Smooth muscle cell (in vitro differentiated cells): ENCODE measurements around the gene PCSK2. TPM values are rescaled to one million over a fixed set of nuclear protein-coding genes. Genes with fewer than 3 reads are reported as not detected.

ENCODE experiments used
- DNase-seq: peaks from one replicate; lab custom pipeline; 2025; ENCODE audit not compliant: unreplicated experiment; lab: John Stamatoyannopoulos, UW
- H2AFZ ChIP-seq: fragments of 200-600 bp; sonication (generic); 2 replicates; pipeline ENCODE4 v1.6.0; 2016; ENCODE audit warnings: antibody characterized with exemption, low read depth, mild to moderate bottlenecking
- H3F3A ChIP-seq: fragments of 200-600 bp; sonication (generic); 2 replicates; pipeline ENCODE4 v1.6.0; 2017; ENCODE audit warnings: antibody characterized with exemption, low read depth
- H3K27ac ChIP-seq: fragments of 200-600 bp; sonication (generic); 2 replicates; pipeline ENCODE4 v1.5.1; 2016; ENCODE audit warnings: low read depth, mild to moderate bottlenecking
- H3K27me3 ChIP-seq: fragments of 200-600 bp; sonication (generic); 2 replicates; pipeline ENCODE4 v1.6.1; 2016; ENCODE audit warnings: low read depth, mild to moderate bottlenecking
- H3K36me3 ChIP-seq: fragments of 200-600 bp; sonication (generic); 2 replicates; pipeline ENCODE4 v1.5.1; 2016; ENCODE audit warnings: low read depth
- H3K4me1 ChIP-seq: fragments of 200-600 bp; sonication (generic); 2 replicates; pipeline ENCODE4 v1.5.1; 2016; ENCODE audit warnings: low read depth
- H3K4me2 ChIP-seq: fragments of 200-600 bp; sonication (generic); 2 replicates; pipeline ENCODE4 v1.6.0; 2016; ENCODE audit warnings: mild to moderate bottlenecking
- H3K4me3 ChIP-seq: fragments of 200-600 bp; sonication (generic); 2 replicates; pipeline ENCODE4 v1.5.1; 2016; ENCODE audit warnings: mild to moderate bottlenecking
- H3K79me2 ChIP-seq: fragments of 200-600 bp; sonication (generic); 2 replicates; pipeline ENCODE4 v1.6.0; 2016; ENCODE audit warnings: low read depth, mild to moderate bottlenecking
- H3K9ac ChIP-seq: fragments of 200-600 bp; sonication (generic); 2 replicates; pipeline ENCODE4 v1.6.0; 2016; ENCODE audit warnings: low read depth
- H3K9me3 ChIP-seq: fragments of 200-600 bp; sonication (generic); replicated peaks from 2 replicates; pipeline ENCODE4 v1.5.1; 2016; ENCODE audit warnings: low read depth
- H4K20me1 ChIP-seq: fragments of 200-600 bp; sonication (generic); 2 replicates; pipeline ENCODE4 v1.6.0; 2016; ENCODE audit warnings: low read depth
- CTCF ChIP-seq: fragments of 200-600 bp; sonication (generic); IDR thresholded peaks from 2 replicates; pipeline ENCODE4 v1.5.1; 2017; ENCODE audit warnings: borderline replicate concordance, mild to moderate bottlenecking, antibody characterized with exemption; ENCODE audit not compliant: insufficient read depth, poor library complexity, severe bottlenecking
- WGBS: methylation state at CpG from one replicate; pipeline ENCODE4 v1.1.7; 2016; ENCODE audit warnings: low lambda C conversion rate; 5-methylcytosine and 5-hydroxymethylcytosine counted together
- polyA plus RNA-seq: library from polyadenylated mRNA; unstranded; fragments of >200 nt; fragmentation: Nextera tagmentation; extraction: Ambion mirVana; gene quantifications from 2 replicates; pipeline ENCODE4 v1.2.1, GENCODE V29; 2016
- total RNA-seq: library from RNA; depleted of rRNA; stranded (reverse); fragments of >200 nt; gene quantifications from 2 replicates; pipeline ENCODE4 v1.2.3, GENCODE V29; 2014

PCSK2 gene
- total and polyA plus RNA-seq, 2 experiments from 2014 or later = not detected

GRCh38 chr20:17380801-17381200, 154.0 kb downstream of the PCSK2 start:
- Histone ChIP-seq H3K27ac (no peak overlapping the region), H3F3A (no peaks in the 10 kb centered on the region), H3K36me3 (no peaks in the 10 kb centered on the region), H3K4me1 (no peaks in the 10 kb centered on the region), H2AFZ (no peak overlapping the region), H4K20me1 (no peaks in the 10 kb centered on the region), H3K9me3 (no peaks in the 10 kb centered on the region), H3K4me3 (no peak overlapping the region), H3K79me2 (no peaks in the 10 kb centered on the region), H3K9ac (no peak overlapping the region), H3K4me2 (no peak overlapping the region), H3K27me3 (peaks cover 2% of the 10 kb centered on the region)
- no peak for DNase-seq
- 75% methylated on average over 4 of the region's 4 CpGs for WGBS
- no peak for TF ChIP-seq CTCF

- no peaks in the 10 kb centered on the region for H3K79me2 ChIP-seq
- no peak for DNase-seq
- H3K9me3 ChIP-seq = no peaks in the 10 kb centered on the region
- no peaks in the 10 kb centered on the region for H3K36me3 ChIP-seq
- no peaks in the 10 kb centered on the region for H3K4me1 ChIP-seq
- H4K20me1 ChIP-seq = no peaks in the 10 kb centered on the region
- no peak overlapping the region for H3K27ac ChIP-seq
- TF ChIP-seq CTCF = no peak
- peaks cover 8% of the 10 kb centered on the region for H3K27me3 ChIP-seq
- no peak overlapping the region for H3K4me3 ChIP-seq
- no peak overlapping the region for H2AFZ ChIP-seq
- 88% methylated on average over 4 of the region's 4 CpGs for WGBS
- H3K9ac ChIP-seq = no peak overlapping the region
- no peaks in the 10 kb centered on the region for H3F3A ChIP-seq
- no peak overlapping the region for H3K4me2 ChIP-seq
Measured at GRCh38 chr20:17381724-17382123, 154.9 kb downstream of the PCSK2 start.

- Histone ChIP-seq H4K20me1 (no peaks in the 10 kb centered on the region), H3K4me3 (no peak overlapping the region), H3K79me2 (no peaks in the 10 kb centered on the region), H2AFZ (no peak overlapping the region), H3F3A (no peaks in the 10 kb centered on the region), H3K9me3 (no peaks in the 10 kb centered on the region), H3K27me3 (peaks cover 8% of the 10 kb centered on the region), H3K9ac (no peak overlapping the region), H3K4me1 (no peaks in the 10 kb centered on the region), H3K27ac (no peak overlapping the region), H3K4me2 (no peak overlapping the region), H3K36me3 (no peaks in the 10 kb centered on the region)
- TF ChIP-seq CTCF = no peak
- no peak for DNase-seq
Measured at GRCh38 chr20:17385798-17386197, 159.0 kb downstream of the PCSK2 start.

GRCh38 chr20:17390655-17391054, 163.8 kb downstream of the PCSK2 start:
- peaks cover 8% of the 10 kb centered on the region for H3K27me3 ChIP-seq
- no peak overlapping the region for H3K4me2 ChIP-seq
- no peaks in the 10 kb centered on the region for H3K9me3 ChIP-seq
- H3F3A ChIP-seq = no peaks in the 10 kb centered on the region
- no peaks in the 10 kb centered on the region for H3K79me2 ChIP-seq
- no peaks in the 10 kb centered on the region for H3K36me3 ChIP-seq
- no peaks in the 10 kb centered on the region for H4K20me1 ChIP-seq
- WGBS = 95% methylated on average over 5 of the region's 5 CpGs
- H3K4me3 ChIP-seq = no peak overlapping the region
- TF ChIP-seq CTCF = no peak
- no peaks in the 10 kb centered on the region for H3K4me1 ChIP-seq
- no peak overlapping the region for H3K27ac ChIP-seq
- H2AFZ ChIP-seq = no peak overlapping the region
- no peak overlapping the region for H3K9ac ChIP-seq
- DNase-seq = no peak
